Skeletal muscle satellite cell (primary cell): ENCODE results near the gene PPP3CA. TPM values are rescaled to one million over a fixed set of nuclear protein-coding genes. Genes with fewer than 3 reads are reported as not detected.

ENCODE experiments used
- H3K27me3 ChIP-seq: 2 replicates; pipeline ENCODE4 v1.7.0; 2013; ENCODE audit warnings: low read length; ENCODE audit not compliant: control insufficient read depth, insufficient read depth
- H3K36me3 ChIP-seq: 2 replicates; pipeline ENCODE4 v1.7.0; 2013; ENCODE audit warnings: mild to moderate bottlenecking, control low read depth, low read length; ENCODE audit not compliant: insufficient read depth
- H3K4me1 ChIP-seq: 2 replicates; pipeline ENCODE4 v1.7.0; 2013; ENCODE audit warnings: low read length; ENCODE audit not compliant: control insufficient read depth, insufficient read depth
- H3K4me2 ChIP-seq: 2 replicates; pipeline ENCODE4 v1.7.0; 2013; ENCODE audit warnings: mild to moderate bottlenecking, low read length
- H3K4me3 ChIP-seq: 2 replicates; pipeline ENCODE4 v1.7.0; 2013; ENCODE audit warnings: low read length
- H3K9ac ChIP-seq: 2 replicates; pipeline ENCODE4 v1.7.0; 2013; ENCODE audit warnings: mild to moderate bottlenecking, low read depth, low read length, moderate library complexity
- H3K9me3 ChIP-seq: replicated peaks from 2 replicates; pipeline ENCODE4 v1.7.0; 2013; ENCODE audit warnings: mild to moderate bottlenecking, control low read depth, low read length
- total RNA-seq: library from RNA; depleted of rRNA; stranded (reverse); fragments of >200 nt; gene quantifications from 2 replicates; pipeline ENCODE4 v1.2.3, GENCODE V29; 2012; rRNA removed

PPP3CA gene
- total RNA-seq: 38.2 and 43.3 TPM in 2 replicates

DNA sequence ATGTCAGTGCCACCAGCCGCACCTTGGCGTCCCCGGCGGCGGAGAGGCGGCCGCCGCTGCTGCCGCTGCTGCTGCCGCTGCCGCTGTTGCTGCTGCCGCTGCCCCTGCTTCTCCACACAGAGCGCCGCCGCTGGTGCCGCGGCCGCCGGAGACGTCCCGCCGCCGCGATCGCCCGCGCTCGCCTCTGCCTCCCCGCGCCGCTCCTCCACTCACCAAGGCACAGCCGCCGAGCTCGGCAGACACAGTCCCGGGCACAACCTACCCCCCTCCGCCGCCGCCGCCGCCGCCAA is at the start of gene PPP3CA:
Gene PPP3CA, minus strand, starts transcription at position 260 of the 290 bp plus-strand sequence.
- Histone ChIP-seq H3K4me3 (peak within 1 kb of the TSS; percentile 99), H3K4me1 (peaks cover 26% of the 10 kb centered on the region), H3K9ac (peak within 1 kb of the TSS; percentile 89), H3K27me3 (no peaks in the 10 kb centered on the region), H3K9me3 (no peaks in the 10 kb centered on the region), H3K36me3 (no peaks in the 10 kb centered on the region), H3K4me2 (peak within 1 kb of the TSS; percentile 88)

DNA sequence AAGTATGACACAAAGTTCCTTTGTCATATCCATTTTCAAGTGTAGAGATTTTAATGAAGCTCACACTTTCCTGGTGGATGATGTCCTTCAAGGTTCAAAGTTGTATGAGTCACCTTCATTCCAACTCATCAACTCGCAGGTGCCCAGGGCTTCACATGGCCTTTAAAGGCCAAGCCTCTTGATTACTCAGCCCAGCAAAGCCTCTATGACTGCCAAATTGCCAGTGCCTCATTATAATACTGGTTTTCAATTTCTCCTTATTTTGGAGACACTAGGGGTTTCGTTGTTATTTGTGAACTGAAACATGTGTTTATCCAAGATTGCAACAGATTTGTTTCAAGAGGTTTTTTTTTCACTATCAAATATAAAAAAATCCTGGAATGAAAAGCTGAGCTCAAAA is 45.9 kb upstream of the PPP3CA start:
- Histone ChIP-seq H3K9ac (no peak overlapping the region), H3K36me3 (no peaks in the 10 kb centered on the region), H3K4me3 (no peak overlapping the region), H3K9me3 (no peaks in the 10 kb centered on the region), H3K4me1 (no peaks in the 10 kb centered on the region), H3K4me2 (no peak overlapping the region), H3K27me3 (no peaks in the 10 kb centered on the region)

DNA sequence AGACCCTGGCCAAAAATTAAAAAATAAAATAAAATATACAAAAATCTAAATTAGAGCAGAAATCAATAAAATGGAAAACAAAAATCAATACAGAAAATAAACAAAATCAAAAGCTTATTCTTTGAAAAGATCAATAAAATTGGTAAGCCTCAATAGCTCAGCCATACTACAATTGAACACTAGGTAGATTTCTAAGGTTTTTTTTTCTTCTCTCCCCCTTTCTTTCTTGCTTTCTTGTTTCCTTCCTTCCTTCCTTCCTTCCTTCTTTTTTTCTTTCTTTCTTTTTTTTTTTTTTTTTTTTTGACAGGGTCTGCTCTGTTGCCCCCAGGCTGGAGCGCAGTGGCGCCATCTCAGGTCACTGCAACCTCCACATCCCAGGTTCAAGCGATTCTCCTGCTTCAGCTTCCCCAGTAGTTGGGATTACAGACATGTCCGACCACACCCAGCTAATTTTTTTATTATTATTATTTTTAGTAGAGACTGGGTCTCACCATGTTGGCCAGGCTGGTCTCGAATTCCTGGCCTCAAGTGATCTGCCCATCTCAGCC is 23.4 kb upstream of the PPP3CA start:
- H3K4me2 ChIP-seq: no peak overlapping the region
- peaks cover 22% of the 10 kb centered on the region for H3K4me1 ChIP-seq
- H3K27me3 ChIP-seq: no peaks in the 10 kb centered on the region
- no peak overlapping the region for H3K9ac ChIP-seq
- H3K36me3 ChIP-seq: no peaks in the 10 kb centered on the region
- H3K9me3 ChIP-seq: no peaks in the 10 kb centered on the region
- no peak overlapping the region for H3K4me3 ChIP-seq

DNA sequence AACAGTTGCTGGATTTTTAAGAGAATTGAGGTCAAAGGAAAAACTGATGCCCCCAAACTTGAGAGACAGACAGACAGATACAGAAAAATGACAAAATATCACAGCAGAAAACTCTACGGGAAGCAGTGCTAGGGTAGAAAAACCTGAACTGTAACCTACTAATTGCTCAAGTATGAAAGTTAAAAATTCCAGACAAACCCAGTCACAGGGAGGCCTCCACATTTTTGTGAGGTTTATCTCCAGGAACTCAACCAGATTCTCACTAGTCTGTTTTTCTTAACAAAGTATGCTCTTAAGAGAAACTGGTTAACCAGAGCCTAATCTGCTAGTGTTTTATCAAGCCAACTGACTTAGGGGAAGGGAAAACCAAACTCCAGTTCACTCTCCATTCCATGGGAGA is 19.9 kb upstream of the PPP3CA start:
- Histone ChIP-seq H3K4me2 (peak overlapping the region; percentile 67), H3K9me3 (no peaks in the 10 kb centered on the region), H3K36me3 (no peaks in the 10 kb centered on the region), H3K4me1 (peaks cover 20% of the 10 kb centered on the region), H3K27me3 (no peaks in the 10 kb centered on the region), H3K4me3 (peak overlapping the region; percentile 17), H3K9ac (peak overlapping the region; percentile 58)

DNA sequence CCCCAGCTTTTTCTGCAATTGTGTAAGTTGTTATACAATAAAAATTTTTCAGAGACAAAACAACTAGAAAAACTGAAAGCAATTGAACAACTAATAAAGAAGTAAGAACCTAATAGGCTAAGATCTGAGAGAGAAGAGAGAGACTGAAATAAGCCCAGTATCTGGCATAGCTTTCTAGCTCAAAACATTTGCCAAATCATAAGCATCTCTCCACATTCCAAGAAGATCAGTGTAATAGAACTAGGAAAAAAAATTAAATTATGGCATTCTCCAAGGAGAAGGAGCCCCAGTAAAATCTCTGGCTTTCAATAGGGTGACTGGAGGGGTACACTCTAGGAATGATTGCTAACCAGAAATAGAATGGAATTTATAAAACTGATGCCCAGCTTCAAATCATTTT is 19.0 kb upstream of the PPP3CA start:
- H3K4me1 ChIP-seq: peaks cover 20% of the 10 kb centered on the region
- H3K9me3 ChIP-seq: no peaks in the 10 kb centered on the region
- peak overlapping the region; percentile 27 for H3K9ac ChIP-seq
- no peak overlapping the region for H3K4me2 ChIP-seq
- H3K36me3 ChIP-seq: no peaks in the 10 kb centered on the region
- H3K27me3 ChIP-seq: no peaks in the 10 kb centered on the region
- H3K4me3 ChIP-seq: no peak overlapping the region

DNA sequence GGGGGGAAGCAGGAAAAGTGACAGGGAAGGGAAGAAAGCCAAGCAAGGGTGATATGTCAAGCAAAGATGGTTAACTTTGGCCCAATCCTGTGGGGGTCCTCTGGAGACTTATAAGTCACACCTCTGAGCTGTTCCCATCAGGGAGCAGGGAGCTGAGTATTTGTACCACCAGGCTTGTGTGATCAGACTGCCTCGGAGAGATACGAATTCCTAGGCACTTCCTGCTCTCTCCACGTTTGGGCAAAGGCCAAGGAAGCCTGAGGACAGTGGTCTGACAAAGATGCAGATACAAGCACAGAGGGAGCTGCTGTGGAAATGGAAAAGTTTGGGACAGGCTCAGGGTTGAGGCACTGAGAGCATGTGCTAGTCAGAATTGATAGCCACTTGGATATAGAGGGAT is 10.4 kb upstream of the PPP3CA start:
- Histone ChIP-seq H3K9ac (no peak overlapping the region), H3K4me2 (no peak overlapping the region), H3K27me3 (no peaks in the 10 kb centered on the region), H3K36me3 (no peaks in the 10 kb centered on the region), H3K4me3 (no peak overlapping the region), H3K4me1 (peaks cover 25% of the 10 kb centered on the region), H3K9me3 (no peaks in the 10 kb centered on the region)

DNA sequence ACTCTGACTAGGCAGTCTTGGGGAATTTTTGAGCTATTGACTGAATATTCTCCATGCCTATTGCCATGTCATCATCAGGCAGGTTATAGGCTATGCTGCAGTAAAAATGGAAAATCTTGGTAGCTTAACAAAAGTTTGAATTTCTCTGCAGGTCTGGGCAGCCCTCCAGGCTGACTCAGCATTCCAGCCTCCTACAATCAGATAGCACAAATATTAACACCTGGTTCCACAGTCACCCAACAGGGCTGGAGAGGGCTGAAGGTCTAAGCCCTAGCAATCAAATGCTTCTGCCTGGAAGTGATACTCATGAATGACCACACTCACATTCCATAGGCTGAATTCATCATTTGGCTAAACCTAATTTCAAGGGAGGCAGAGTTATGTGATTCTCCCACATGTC is 9.6 kb upstream of the PPP3CA start:
- Histone ChIP-seq H3K4me3 (peak overlapping the region; percentile 51), H3K27me3 (no peaks in the 10 kb centered on the region), H3K4me2 (peak overlapping the region; percentile 76), H3K36me3 (no peaks in the 10 kb centered on the region), H3K4me1 (peaks cover 25% of the 10 kb centered on the region), H3K9ac (peak overlapping the region; percentile 50), H3K9me3 (no peaks in the 10 kb centered on the region)

DNA sequence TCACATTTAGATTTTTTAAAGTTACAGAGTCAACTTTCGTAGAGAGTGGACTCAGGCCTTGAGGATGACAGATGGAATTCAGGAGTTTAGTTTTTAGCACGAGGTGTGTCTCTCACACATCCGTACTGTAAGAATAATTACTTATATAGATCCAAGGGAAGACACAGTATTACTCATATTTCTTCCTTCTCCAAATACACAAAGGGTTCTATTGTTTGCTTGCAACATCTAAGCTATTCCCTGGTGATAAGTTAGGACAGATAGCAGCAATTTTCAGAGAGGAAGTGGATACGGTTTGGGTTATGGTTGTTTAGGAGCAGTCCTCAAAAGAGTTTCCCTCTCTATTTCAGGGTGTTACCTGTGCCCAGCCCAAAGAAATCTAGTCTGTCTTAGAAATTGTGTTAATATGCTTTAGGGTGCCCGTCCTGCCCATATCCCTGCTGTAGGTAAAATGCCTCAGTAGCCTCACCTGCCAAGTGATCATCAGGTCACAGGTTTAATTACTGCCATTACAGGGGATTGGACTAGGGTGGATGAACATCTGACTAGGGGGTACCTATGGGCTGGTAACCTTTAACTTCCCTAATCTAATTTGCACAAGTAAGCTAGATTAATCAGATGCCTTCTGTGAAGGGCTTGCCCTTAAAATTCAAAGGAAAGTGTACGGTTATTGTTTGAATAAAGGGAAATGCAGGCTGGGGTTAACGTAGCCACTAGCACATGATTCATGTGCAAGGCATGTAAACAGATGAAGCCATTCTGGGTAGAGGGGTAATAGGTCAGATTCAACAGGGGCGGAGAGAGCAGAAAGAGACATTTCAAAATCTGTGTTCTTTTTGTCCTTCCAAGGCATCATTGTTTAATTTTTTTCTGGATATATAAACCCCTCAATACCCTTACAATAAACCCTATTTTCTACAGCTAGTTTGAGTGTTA is 8.7 kb upstream of the PPP3CA start:
- peak overlapping the region; percentile 51 for H3K4me3 ChIP-seq
- peak overlapping the region; percentile 76 for H3K4me2 ChIP-seq
- no peaks in the 10 kb centered on the region for H3K27me3 ChIP-seq
- H3K9ac ChIP-seq: peak overlapping the region; percentile 50
- H3K9me3 ChIP-seq: no peaks in the 10 kb centered on the region
- peaks cover 25% of the 10 kb centered on the region for H3K4me1 ChIP-seq
- no peaks in the 10 kb centered on the region for H3K36me3 ChIP-seq

DNA sequence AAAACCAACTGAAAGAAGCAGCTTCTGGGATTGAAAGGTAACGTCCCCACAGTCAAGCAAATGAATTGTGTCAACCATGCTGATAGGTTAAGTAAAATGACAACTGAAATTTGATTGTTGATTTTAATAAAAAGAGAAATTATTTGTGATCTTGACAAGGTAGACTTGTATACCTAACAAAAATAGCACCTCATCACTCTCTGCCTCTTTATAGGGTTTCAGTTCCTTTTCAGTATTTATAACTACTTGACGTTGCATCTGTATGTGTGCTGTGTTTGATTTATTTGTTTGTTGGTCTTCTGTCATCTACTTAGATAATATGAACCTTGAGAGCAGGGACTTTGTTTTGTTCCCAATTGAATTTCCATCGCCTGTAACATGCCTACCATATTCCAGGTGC is 7.9 kb upstream of the PPP3CA start:
- Histone ChIP-seq H3K27me3 (no peaks in the 10 kb centered on the region), H3K4me2 (no peak overlapping the region), H3K9me3 (no peaks in the 10 kb centered on the region), H3K36me3 (no peaks in the 10 kb centered on the region), H3K4me3 (no peak overlapping the region), H3K4me1 (peaks cover 25% of the 10 kb centered on the region), H3K9ac (no peak overlapping the region)

DNA sequence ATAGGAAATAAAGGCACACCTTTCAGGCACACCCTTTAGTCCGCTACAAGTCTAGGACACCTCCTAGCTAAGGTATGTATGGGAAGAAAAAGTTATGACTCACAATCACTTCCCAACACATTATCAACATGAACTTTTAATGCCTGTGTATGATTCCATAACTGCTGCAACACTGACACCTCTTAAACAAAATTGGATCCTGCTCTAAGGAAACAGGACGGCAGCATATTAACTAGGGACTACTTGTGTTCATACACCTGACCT is 2.4 kb upstream of the PPP3CA start:
- H3K9ac ChIP-seq: no peak overlapping the region
- H3K9me3 ChIP-seq: no peaks in the 10 kb centered on the region
- H3K4me3 ChIP-seq: no peak overlapping the region
- no peak overlapping the region for H3K4me2 ChIP-seq
- H3K4me1 ChIP-seq: peaks cover 23% of the 10 kb centered on the region
- H3K27me3 ChIP-seq: no peaks in the 10 kb centered on the region
- no peaks in the 10 kb centered on the region for H3K36me3 ChIP-seq

DNA sequence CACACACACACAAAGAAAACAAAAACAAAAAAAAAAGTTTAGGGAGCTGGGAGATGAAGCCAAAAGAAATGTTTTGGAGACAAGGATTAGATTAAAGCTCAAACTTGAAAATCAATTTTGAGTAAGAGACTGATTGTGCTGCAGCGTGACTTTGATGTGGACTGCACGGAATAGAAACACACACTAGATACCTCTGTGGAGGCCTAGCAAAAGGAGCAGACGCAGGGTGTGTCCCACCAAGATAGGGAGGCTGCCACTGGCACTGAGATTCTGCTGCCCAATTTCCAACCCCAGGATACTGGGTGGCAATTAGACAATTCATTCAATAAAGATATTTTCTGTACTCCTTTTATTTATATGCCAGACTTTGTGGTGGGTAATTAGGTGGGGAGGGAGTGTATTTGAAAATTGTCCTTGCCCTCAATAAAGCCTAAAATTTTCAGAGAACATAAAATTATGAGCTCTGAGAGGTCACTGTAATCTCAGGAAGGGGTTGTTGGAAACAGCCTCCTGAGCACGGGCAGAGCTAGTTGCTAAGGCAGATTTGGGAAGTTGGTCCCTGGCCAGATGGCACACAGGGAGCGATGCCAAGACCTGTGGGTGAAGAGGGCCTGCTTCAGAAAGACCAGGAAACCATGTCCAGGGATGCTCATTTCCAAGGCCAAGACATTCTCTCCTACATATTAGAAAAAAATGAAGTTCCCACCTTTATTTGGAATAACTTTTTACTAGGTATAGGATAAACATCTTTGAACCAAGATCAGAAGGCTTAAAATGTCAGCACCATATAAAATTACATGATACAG is 1.9 kb upstream of the PPP3CA start:
- H3K4me3 ChIP-seq: peak overlapping the region; percentile 99
- H3K4me1 ChIP-seq: peaks cover 26% of the 10 kb centered on the region
- peak overlapping the region; percentile 89 for H3K9ac ChIP-seq

More for the DNA sequence above, 1.9 kb upstream of the PPP3CA start:
- peak overlapping the region; percentile 88 for H3K4me2 ChIP-seq
- no peaks in the 10 kb centered on the region for H3K27me3 ChIP-seq
- H3K9me3 ChIP-seq: no peaks in the 10 kb centered on the region
- no peaks in the 10 kb centered on the region for H3K36me3 ChIP-seq
